Hepatocyte (in vitro differentiated cells): ENCODE results near the gene NTSR2.

Experiments used
- CTCF ChIP-seq: fragments of 200-600 bp; sonication (generic); IDR thresholded peaks from 2 replicates; pipeline ENCODE4 v1.5.1; 2016; ENCODE audit warnings: antibody characterized with exemption, mild to moderate bottlenecking; ENCODE audit not compliant: poor library complexity
- EZH2 ChIP-seq: fragments of 200-600 bp; sonication (generic); IDR thresholded peaks from 2 replicates; pipeline ENCODE4 v1.6.1; 2016; ENCODE audit warnings: antibody characterized with exemption, mild to moderate bottlenecking, borderline replicate concordance

- TF ChIP-seq CTCF (no peak), EZH2 (no peak)
Measured at GRCh38 chr2:11636593-11637295, 33.3 kb downstream of the NTSR2 start.
